Measurements from ENCODE around the gene RBM14.

DNA sequence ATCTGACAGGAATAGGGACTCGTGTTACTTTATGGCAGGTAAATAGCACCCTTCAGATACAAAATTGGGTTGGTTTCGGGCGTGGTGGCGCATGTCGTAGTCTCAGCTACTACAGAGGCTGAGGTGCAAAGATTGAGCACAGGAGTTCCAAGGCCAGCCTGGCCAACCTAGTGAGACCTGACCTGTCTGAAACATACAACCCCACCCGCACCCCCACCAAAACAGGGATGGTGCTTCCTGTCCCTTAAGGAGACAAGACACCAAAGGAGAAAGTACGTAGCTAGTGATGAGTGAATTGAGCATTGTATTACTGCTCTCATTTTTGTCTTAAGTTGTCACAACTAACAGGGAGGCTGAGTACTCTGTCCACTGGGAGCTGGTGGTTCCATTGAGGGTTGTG is 36.2 kb downstream of the RBM14 start:
- TF ChIP-seq FOXK2 (IDR thresholded peaks at IDR 0.05): no peak
- no peak for TF ChIP-seq ELF4 (IDR thresholded peaks at IDR 0.05)
- TF ChIP-seq TARDBP (IDR thresholded peaks at IDR 0.05): no peak
- TF ChIP-seq SUZ12 (IDR thresholded peaks at IDR 0.05): no peak
- TF ChIP-seq, protein P1, sequence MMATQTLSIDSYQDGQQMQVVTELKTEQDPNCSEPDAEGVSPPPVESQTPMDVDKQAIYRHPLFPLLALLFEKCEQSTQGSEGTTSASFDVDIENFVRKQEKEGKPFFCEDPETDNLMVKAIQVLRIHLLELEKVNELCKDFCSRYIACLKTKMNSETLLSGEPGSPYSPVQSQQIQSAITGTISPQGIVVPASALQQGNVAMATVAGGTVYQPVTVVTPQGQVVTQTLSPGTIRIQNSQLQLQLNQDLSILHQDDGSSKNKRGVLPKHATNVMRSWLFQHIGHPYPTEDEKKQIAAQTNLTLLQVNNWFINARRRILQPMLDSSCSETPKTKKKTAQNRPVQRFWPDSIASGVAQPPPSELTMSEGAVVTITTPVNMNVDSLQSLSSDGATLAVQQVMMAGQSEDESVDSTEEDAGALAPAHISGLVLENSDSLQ (IDR thresholded peaks at IDR 0.05): no peak
- TF ChIP-seq FOXA1 (IDR thresholded peaks at IDR 0.05): no peak
- no peak for TF ChIP-seq ARNT (IDR thresholded peaks at IDR 0.05)
- no peak for TF ChIP-seq FOXM1 (IDR thresholded peaks at IDR 0.05; ENCODE audit: borderline replicate concordance)
- TF ChIP-seq HDGF (IDR thresholded peaks at IDR 0.05; ENCODE audit: borderline replicate concordance): no peak
- no peak for TF ChIP-seq BHLHE40 (IDR thresholded peaks at IDR 0.05; ENCODE audit: borderline replicate concordance)
- no peak for TF ChIP-seq CTBP1 (IDR thresholded peaks at IDR 0.05; ENCODE audit: borderline replicate concordance)
- no peak for TF ChIP-seq LEF1 (IDR thresholded peaks at IDR 0.05; ENCODE audit: borderline replicate concordance)
- no peak for TF ChIP-seq SP1 (IDR thresholded peaks at IDR 0.05)
